ENCODE results near the gene CPA5. TPM values are rescaled to one million over a fixed set of nuclear protein-coding genes. Genes with fewer than 3 reads are reported as not detected.

CPA5 gene
- total RNA-seq, 1 experiment from 2014 or later = not detected

DNA sequence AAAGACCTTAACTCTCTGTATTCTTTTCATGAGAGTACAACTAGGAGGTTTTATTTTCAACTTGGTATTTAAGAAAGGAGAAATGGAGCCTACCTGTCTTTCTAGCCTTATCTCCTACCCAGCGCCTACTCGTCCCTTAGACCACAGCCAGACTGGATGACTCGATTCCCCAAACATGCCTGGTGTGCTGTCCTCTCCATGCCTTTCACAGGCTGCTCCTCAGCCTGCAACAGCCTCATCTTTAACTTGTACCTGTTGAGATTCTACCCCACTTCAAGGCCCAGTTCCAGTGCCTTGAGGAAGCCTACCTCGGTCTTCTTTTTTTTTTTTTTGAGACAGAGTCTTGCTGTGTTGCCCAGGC lies 65.1 kb downstream of the CPA5 start:
- ATAC-seq = no peak
- POLR2A ChIA-PET (ENCODE audit: unreplicated experiment) = no interaction called here
- Histone ChIP-seq H3K27me3 (ENCODE audit: low read length) (no peaks in the 10 kb centered on the region), H3K9me3 (ENCODE audit: low read length) (no peaks in the 10 kb centered on the region), H3K79me2 (ENCODE audit: low read length) (no peaks in the 10 kb centered on the region), H4K20me1 (ENCODE audit: low read length) (no peaks in the 10 kb centered on the region), H3K4me3 (ENCODE audit: low read length) (no peak overlapping the region), H3K27ac (ENCODE audit: low read length) (no peak overlapping the region), H3K36me3 (ENCODE audit: low read depth, low read length) (no peaks in the 10 kb centered on the region), H2AFZ (ENCODE audit: low read length) (no peak overlapping the region), H3K4me2 (ENCODE audit: low read length) (no peak overlapping the region), H3K4me1 (ENCODE audit: insufficient read depth, low read length) (no peaks in the 10 kb centered on the region), H3F3A (ENCODE audit: low read length, unreplicated experiment) (no peaks in the 10 kb centered on the region), H3K9me2 (replicated peaks; ENCODE audit: low read length) (no peaks in the 10 kb centered on the region), H3K9ac (ENCODE audit: low read length) (no peak overlapping the region)
- no TSS peak for BruUV-seq (replicated peaks)
- CTCF ChIA-PET = no interaction called here
- intact Hi-C loops (cut with micrococcal nuclease) = no loop called here
- DNase-seq = no peak
- TF ChIP-seq, protein P1, sequence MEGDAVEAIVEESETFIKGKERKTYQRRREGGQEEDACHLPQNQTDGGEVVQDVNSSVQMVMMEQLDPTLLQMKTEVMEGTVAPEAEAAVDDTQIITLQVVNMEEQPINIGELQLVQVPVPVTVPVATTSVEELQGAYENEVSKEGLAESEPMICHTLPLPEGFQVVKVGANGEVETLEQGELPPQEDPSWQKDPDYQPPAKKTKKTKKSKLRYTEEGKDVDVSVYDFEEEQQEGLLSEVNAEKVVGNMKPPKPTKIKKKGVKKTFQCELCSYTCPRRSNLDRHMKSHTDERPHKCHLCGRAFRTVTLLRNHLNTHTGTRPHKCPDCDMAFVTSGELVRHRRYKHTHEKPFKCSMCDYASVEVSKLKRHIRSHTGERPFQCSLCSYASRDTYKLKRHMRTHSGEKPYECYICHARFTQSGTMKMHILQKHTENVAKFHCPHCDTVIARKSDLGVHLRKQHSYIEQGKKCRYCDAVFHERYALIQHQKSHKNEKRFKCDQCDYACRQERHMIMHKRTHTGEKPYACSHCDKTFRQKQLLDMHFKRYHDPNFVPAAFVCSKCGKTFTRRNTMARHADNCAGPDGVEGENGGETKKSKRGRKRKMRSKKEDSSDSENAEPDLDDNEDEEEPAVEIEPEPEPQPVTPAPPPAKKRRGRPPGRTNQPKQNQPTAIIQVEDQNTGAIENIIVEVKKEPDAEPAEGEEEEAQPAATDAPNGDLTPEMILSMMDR (conservative IDR thresholded peaks at IDR 0.05; ENCODE audit: low read depth, low read length) = no peak
- no peak for TF ChIP-seq EZH2phosphoT487 (IDR thresholded peaks at IDR 0.05; ENCODE audit: borderline replicate concordance, low read length)
- TF ChIP-seq EZH2 (IDR thresholded peaks at IDR 0.05; ENCODE audit: low read length, unreplicated experiment) = no peak

DNA sequence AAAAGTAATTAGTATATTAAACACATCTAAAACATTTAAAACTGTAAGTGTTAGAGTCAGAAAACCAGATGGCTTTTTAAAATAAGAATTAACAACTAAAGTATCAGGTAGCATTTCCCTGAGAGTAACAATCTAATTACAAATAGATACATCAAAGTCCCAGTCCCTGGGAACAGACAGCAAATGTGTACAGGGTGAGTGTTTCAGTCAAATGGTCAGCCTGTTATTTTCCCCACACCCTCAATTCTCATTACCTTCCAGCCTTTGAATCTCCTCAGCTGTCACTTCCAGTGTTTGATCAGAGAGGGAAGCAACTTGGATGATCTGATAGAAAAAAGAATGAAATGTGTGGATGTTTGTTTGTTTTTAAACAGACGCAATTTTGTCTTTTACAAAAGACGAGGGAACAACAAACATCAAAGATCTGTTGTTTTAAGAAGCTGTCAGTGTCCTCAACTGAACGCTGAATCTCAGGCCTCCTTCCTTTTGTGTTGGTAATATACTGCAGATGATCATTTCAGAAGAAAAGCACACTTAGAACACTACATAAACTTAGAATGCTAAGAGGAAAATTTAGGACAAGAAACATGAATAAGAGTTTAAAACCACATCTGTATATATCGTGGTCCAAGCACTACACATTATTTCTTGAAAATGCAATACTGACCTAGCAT lies 66.4 kb downstream of the CPA5 start:
- Histone ChIP-seq H3K36me3 (ENCODE audit: low read depth, low read length) (no peaks in the 10 kb centered on the region), H3K9ac (ENCODE audit: low read length) (no peak overlapping the region), H4K20me1 (ENCODE audit: low read length) (no peaks in the 10 kb centered on the region), H3K4me2 (ENCODE audit: low read length) (no peak overlapping the region), H3K27ac (ENCODE audit: low read length) (no peak overlapping the region), H2AFZ (ENCODE audit: low read length) (no peak overlapping the region), H3K27me3 (ENCODE audit: low read length) (no peaks in the 10 kb centered on the region), H3F3A (ENCODE audit: low read length, unreplicated experiment) (no peaks in the 10 kb centered on the region), H3K4me1 (ENCODE audit: insufficient read depth, low read length) (no peaks in the 10 kb centered on the region), H3K9me3 (ENCODE audit: low read length) (no peaks in the 10 kb centered on the region), H3K79me2 (ENCODE audit: low read length) (no peaks in the 10 kb centered on the region), H3K4me3 (ENCODE audit: low read length) (no peak overlapping the region), H3K9me2 (replicated peaks; ENCODE audit: low read length) (no peaks in the 10 kb centered on the region)
- TF ChIP-seq, protein P1 (conservative IDR thresholded peaks at IDR 0.05; ENCODE audit: low read depth, low read length) = no peak
- no peak for TF ChIP-seq EZH2phosphoT487 (IDR thresholded peaks at IDR 0.05; ENCODE audit: borderline replicate concordance, low read length)
- no peak for TF ChIP-seq EZH2 (IDR thresholded peaks at IDR 0.05; ENCODE audit: low read length, unreplicated experiment)
- ChIA-PET CTCF (no interaction called here), POLR2A (ENCODE audit: unreplicated experiment) (no interaction called here)
- no peak for DNase-seq
- ATAC-seq = no peak
- intact Hi-C loops (cut with micrococcal nuclease) = no loop called here
- BruUV-seq (replicated peaks) = no TSS peak

DNA sequence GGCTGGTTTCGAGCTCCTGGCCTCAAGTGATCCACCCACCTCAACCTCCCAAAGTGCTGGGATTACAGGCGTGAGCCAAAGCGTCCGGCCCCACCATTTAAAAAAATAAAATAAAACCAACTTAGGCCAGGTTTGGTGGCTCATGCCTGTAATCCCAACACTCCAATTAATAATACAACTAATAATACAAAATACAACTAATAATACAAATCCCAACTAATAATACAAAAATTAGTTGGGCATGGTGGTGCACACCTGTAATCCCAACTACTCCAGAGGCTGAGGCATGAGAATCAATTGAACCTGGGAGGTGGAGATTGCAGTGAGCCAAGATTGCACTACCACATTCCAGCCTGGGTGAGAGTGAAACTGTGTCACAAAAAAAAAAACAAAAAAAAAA lies 68.6 kb downstream of the CPA5 start:
- Histone ChIP-seq H3K4me2 (ENCODE audit: low read length) (no peak overlapping the region), H3K27me3 (ENCODE audit: low read length) (no peaks in the 10 kb centered on the region), H3K79me2 (ENCODE audit: low read length) (no peaks in the 10 kb centered on the region), H3K27ac (ENCODE audit: low read length) (no peak overlapping the region), H3K9me3 (ENCODE audit: low read length) (no peaks in the 10 kb centered on the region), H4K20me1 (ENCODE audit: low read length) (no peaks in the 10 kb centered on the region), H3K36me3 (ENCODE audit: low read depth, low read length) (no peaks in the 10 kb centered on the region), H3F3A (ENCODE audit: low read length, unreplicated experiment) (no peaks in the 10 kb centered on the region), H3K4me1 (ENCODE audit: insufficient read depth, low read length) (0 out of 2 replicates have a peak, but pooled peaks cover 2% of the 10 kb centered on the region), H3K9ac (ENCODE audit: low read length) (no peak overlapping the region), H3K9me2 (replicated peaks; ENCODE audit: low read length) (no peaks in the 10 kb centered on the region), H2AFZ (ENCODE audit: low read length) (no peak overlapping the region), H3K4me3 (ENCODE audit: low read length) (no peak overlapping the region)
- POLR2A ChIA-PET (ENCODE audit: unreplicated experiment) = no interaction called here
- intact Hi-C loops (cut with micrococcal nuclease) = no loop called here
- no peak for ATAC-seq
- BruUV-seq (replicated peaks) = no TSS peak
- TF ChIP-seq EZH2 (IDR thresholded peaks at IDR 0.05; ENCODE audit: low read length, unreplicated experiment) (no peak), EZH2phosphoT487 (IDR thresholded peaks at IDR 0.05; ENCODE audit: borderline replicate concordance, low read length) (no peak)
- TF ChIP-seq, protein P1 (conservative IDR thresholded peaks at IDR 0.05; ENCODE audit: low read depth, low read length) = no peak
- CTCF ChIA-PET = no interaction called here
- DNase-seq = no peak
